ENCODE results near the gene VAV2. TPM values are rescaled to one million over a fixed set of nuclear protein-coding genes. Genes with fewer than 3 reads are reported as not detected.

Gene VAV2
- total RNA-seq, 1 donor from 2014 or later = 8.3 TPM

- no peak for DNase-seq (ENCODE audit: extremely low spot score in 2 of 2)
- intact Hi-C loops (cut with DNase I) = no loop called here
- H3K4me3 ChIP-seq = no peak overlapping the region
- H3K27ac ChIP-seq = no peak overlapping the region
- no peaks in the 10 kb centered on the region for H3K9me3 ChIP-seq
- TF ChIP-seq CTCF (IDR thresholded peaks at IDR 0.05) = no peak
- no peak for TF ChIP-seq POLR2AphosphoS5 (IDR thresholded peaks at IDR 0.05; ENCODE audit: insufficient read depth in 1 of 2, low read depth in 1 of 2)
- no peak for TF ChIP-seq POLR2A (IDR thresholded peaks at IDR 0.05)
- peaks cover 26% of the 10 kb centered on the region for H3K4me1 ChIP-seq
- no peaks in the 10 kb centered on the region for H3K36me3 ChIP-seq
- H3K27me3 ChIP-seq = no peaks in the 10 kb centered on the region
Observed at GRCh38 chr9:133973791-133974630, 18.1 kb downstream of the VAV2 start.

- TF ChIP-seq POLR2AphosphoS5 (IDR thresholded peaks at IDR 0.05; ENCODE audit: insufficient read depth in 1 of 2, low read depth in 1 of 2) = no peak
- TF ChIP-seq POLR2A (IDR thresholded peaks at IDR 0.05) = no peak
- no peak for TF ChIP-seq CTCF (IDR thresholded peaks at IDR 0.05)
- H3K27me3 ChIP-seq = no peaks in the 10 kb centered on the region
- no peaks in the 10 kb centered on the region for H3K9me3 ChIP-seq
- DNase-seq (ENCODE audit: extremely low spot score in 2 of 2) = no peak
- H3K4me1 ChIP-seq = peaks cover 21% of the 10 kb centered on the region
- H3K27ac ChIP-seq = no peak overlapping the region
- H3K36me3 ChIP-seq = no peaks in the 10 kb centered on the region
- H3K4me3 ChIP-seq = no peak overlapping the region
- intact Hi-C loops (cut with DNase I) = no loop called here
Observed at GRCh38 chr9:133973111-133973790, 18.9 kb downstream of the VAV2 start.

- DNase-seq (ENCODE audit: extremely low spot score in 2 of 2) = no peak
- intact Hi-C loops (cut with DNase I) = no loop called here
- Histone ChIP-seq H3K36me3 (no peaks in the 10 kb centered on the region), H3K9me3 (no peaks in the 10 kb centered on the region), H3K4me3 (no peak overlapping the region), H3K27ac (no peak overlapping the region), H3K4me1 (peaks cover 21% of the 10 kb centered on the region), H3K27me3 (no peaks in the 10 kb centered on the region)
- TF ChIP-seq CTCF (IDR thresholded peaks at IDR 0.05) (no peak), POLR2AphosphoS5 (IDR thresholded peaks at IDR 0.05; ENCODE audit: insufficient read depth in 1 of 2, low read depth in 1 of 2) (no peak), POLR2A (IDR thresholded peaks at IDR 0.05) (no peak)
Observed at GRCh38 chr9:133971981-133972941, 19.9 kb downstream of the VAV2 start.

- DNase-seq (ENCODE audit: extremely low spot score in 2 of 2) = no peak
- intact Hi-C loops (cut with DNase I) = no loop called here
- H3K36me3 ChIP-seq = no peaks in the 10 kb centered on the region
- H3K9me3 ChIP-seq = no peaks in the 10 kb centered on the region
- no peaks in the 10 kb centered on the region for H3K27me3 ChIP-seq
- peaks cover 21% of the 10 kb centered on the region for H3K4me1 ChIP-seq
- H3K4me3 ChIP-seq = no peak overlapping the region
- TF ChIP-seq POLR2AphosphoS5 (IDR thresholded peaks at IDR 0.05; ENCODE audit: insufficient read depth in 1 of 2, low read depth in 1 of 2) (no peak), POLR2A (IDR thresholded peaks at IDR 0.05) (no peak)
- H3K27ac ChIP-seq = no peak overlapping the region
Observed at GRCh38 chr9:133971121-133971951, 20.8 kb downstream of the VAV2 start.
